ENCODE results near the gene LANCL3.
"Not testable (repeated sequence)": the region's sequence is repeated elsewhere in the genome, so short reads cannot be mapped to it uniquely, and the experiment has no call there.

GRCh38 chrX:37570349-37570748 is 1.1 kb upstream of the LANCL3 start:
- not testable (repeated sequence) for TF ChIP-seq EZH2 (IDR thresholded peaks at IDR 0.05; ENCODE audit: borderline replicate concordance); CTCF (IDR thresholded peaks at IDR 0.05; ENCODE audit: poor library complexity)

Measured in hepatocyte (in vitro differentiated cells).